ENCODE measurements around the gene MAP4K1. TPM values are rescaled to one million over a fixed set of nuclear protein-coding genes. Genes with fewer than 3 reads are reported as not detected.

MAP4K1 gene
- total RNA-seq, 1 donor, result not detected

DNA sequence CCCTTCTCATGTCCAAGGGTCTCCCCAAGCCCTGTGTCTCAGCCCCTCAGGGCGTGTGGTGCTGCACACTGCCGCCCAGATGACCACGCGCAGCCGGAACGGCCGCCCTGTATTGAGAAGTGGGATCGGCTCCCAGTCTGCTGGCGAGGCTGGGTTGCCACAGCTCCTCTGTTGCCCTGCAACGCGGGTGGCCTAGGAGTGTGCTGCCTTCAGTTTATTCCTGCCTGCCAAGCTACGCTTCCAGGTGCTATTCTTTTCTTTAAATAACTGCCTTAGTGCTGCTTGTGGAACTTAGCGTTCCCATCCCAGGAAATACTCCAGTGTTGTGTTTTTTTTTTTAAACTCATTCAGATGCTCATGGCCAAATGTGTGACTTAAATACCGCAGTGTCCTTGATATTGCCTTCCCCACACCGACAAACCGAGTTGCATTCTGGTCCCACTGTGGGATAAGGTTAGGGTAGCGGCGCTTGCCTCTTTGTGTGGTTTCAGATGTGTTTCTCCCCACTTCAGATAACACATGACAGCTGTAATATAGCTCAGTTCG, 46.3 kb upstream of the MAP4K1 start:
- H3K4me3 ChIP-seq (ENCODE audit: low read depth, low read length), result no peak overlapping the region
- TF ChIP-seq, protein P1, sequence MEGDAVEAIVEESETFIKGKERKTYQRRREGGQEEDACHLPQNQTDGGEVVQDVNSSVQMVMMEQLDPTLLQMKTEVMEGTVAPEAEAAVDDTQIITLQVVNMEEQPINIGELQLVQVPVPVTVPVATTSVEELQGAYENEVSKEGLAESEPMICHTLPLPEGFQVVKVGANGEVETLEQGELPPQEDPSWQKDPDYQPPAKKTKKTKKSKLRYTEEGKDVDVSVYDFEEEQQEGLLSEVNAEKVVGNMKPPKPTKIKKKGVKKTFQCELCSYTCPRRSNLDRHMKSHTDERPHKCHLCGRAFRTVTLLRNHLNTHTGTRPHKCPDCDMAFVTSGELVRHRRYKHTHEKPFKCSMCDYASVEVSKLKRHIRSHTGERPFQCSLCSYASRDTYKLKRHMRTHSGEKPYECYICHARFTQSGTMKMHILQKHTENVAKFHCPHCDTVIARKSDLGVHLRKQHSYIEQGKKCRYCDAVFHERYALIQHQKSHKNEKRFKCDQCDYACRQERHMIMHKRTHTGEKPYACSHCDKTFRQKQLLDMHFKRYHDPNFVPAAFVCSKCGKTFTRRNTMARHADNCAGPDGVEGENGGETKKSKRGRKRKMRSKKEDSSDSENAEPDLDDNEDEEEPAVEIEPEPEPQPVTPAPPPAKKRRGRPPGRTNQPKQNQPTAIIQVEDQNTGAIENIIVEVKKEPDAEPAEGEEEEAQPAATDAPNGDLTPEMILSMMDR (IDR thresholded peaks at IDR 0.05; ENCODE audit: insufficient read depth, low read length), result no peak

DNA sequence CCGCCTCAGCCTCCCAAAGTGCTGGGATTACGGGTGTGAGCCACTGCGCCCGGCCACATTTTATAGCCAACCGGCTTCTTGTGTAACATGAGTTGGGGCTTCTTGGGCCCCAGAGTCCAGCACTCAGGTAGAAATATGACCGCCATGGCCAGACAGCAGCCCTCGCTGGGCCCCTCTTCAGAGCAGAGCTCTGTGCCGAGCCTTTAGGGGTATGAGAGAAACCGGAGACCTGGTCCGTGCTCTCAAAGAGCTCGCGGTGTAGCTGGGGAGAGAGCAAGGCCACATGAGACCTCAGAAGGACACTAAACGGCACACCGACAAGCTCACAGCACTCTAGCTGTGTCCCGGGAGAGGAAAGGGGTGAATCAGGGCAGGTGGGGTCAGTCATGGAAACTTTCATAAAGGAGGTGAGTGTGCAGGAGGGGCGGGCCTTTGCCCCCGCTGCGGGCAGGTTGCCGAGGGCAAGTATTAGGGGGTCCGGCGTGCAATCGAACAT, 45.5 kb upstream of the MAP4K1 start:
- TF ChIP-seq, protein P1 (IDR thresholded peaks at IDR 0.05; ENCODE audit: insufficient read depth, low read length), result no peak
- no peak overlapping the region for H3K4me3 ChIP-seq (ENCODE audit: low read depth, low read length)
- DNase-seq (ENCODE audit: low read depth), result no peak

More for the DNA sequence above, 46.3 kb upstream of the MAP4K1 start:
- DNase-seq (ENCODE audit: low read depth), result no peak

DNA sequence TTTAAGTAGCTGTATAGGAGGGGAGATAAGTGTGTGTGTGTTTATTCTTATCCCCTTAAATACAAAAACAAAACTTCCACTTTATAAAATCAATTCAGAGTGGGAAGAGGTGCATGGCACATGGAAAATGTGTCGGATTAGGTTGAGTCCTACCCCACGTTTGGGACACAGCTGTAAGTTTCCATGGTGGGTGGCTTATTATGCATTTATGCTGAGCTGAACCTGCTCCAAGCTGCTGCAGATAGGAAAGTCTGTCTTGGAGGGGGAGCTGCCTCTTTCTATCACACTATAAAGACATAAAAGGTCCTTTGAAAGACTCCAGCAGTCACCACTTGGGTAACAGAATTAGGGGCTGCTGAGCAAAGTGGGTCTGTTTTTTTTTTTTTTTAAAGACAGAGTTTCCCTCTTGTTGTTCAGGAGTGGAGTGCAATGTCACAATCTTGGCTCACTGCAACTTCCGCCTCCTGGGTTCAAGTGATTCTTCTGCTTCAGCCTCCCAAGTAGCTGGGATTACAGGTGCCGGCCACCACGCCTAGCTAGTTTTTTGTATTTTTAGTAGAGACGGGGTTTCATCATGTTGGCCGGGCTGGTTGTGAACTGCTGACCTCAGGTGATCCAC, 44.9 kb upstream of the MAP4K1 start:
- DNase-seq (ENCODE audit: low read depth), result no peak
- TF ChIP-seq, protein P1 (IDR thresholded peaks at IDR 0.05; ENCODE audit: insufficient read depth, low read length), result no peak
- no peak overlapping the region for H3K4me3 ChIP-seq (ENCODE audit: low read depth, low read length)

DNA sequence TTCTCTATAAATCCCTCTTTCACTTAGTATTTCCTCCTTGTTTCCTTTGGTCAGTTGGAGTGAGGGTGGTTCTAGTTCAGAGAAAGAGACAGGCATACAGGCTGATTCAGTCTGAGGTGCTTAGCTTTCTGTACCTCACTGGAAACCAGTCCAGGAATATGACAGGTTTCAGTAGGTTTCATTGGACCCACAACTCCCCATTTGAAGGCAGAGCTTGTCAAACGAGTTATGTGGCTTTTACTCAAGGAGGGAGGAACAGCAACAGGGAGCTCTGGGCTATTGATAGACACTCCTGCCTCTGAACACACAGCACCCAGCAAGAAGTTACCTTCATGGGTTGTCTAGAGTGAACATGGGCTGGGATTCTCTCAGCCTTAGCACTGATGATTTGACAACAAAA, 44.2 kb upstream of the MAP4K1 start:
- TF ChIP-seq, protein P1 (IDR thresholded peaks at IDR 0.05; ENCODE audit: insufficient read depth, low read length), result no peak
- DNase-seq (ENCODE audit: low read depth), result no peak
- no peak overlapping the region for H3K4me3 ChIP-seq (ENCODE audit: low read depth, low read length)

DNA sequence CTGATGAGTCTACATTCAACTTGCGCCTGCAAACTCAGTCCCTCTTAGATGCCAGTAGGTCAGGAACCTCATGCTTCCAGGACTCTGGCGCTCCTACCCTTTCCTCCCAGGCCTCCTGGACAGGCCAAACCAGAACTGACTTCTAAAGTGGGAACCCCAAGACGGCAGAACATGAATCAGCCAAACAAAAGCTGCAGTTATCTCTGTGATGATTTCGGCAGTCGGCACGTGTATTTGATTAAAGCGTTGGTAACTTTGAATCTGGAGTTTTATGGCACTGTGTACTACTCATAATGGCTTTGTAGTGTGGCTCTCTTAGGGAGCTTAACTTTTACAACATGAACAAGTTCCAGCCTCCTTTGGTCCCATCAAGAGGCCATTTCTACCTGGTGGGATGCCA, 43.4 kb upstream of the MAP4K1 start:
- H3K4me3 ChIP-seq (ENCODE audit: low read depth, low read length), result no peak overlapping the region
- TF ChIP-seq, protein P1 (IDR thresholded peaks at IDR 0.05; ENCODE audit: insufficient read depth, low read length), result no peak
- DNase-seq (ENCODE audit: low read depth), result no peak

DNA sequence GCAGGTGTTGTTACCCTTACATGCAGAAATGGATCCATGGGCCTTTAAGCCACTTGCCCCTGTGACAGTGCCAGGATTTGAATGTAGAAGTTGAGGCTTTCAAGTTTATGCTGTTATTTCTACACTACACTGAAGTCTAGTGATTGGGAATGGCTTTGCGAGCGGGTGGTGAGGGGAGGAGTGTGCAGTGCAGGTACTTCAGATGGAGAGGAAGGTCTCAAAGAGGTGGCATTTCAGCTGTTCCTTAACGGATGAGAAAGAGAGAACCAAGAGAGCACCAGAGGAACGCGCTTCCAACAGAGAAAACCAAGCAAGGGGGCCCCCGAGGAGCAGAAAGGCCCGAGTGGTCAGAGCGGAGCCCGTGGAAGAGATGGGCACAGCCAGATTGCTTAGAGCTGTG, 43.0 kb upstream of the MAP4K1 start:
- no peak for DNase-seq (ENCODE audit: low read depth)
- TF ChIP-seq, protein P1 (IDR thresholded peaks at IDR 0.05; ENCODE audit: insufficient read depth, low read length), result no peak
- H3K4me3 ChIP-seq (ENCODE audit: low read depth, low read length), result no peak overlapping the region
